Measurements from ENCODE around the gene KCNQ4. TPM values are rescaled to one million over a fixed set of nuclear protein-coding genes. Genes with fewer than 3 reads are reported as not detected.

KCNQ4 gene
- total RNA-seq, 1 donor from 2014 or later: 0.78 TPM

DNA sequence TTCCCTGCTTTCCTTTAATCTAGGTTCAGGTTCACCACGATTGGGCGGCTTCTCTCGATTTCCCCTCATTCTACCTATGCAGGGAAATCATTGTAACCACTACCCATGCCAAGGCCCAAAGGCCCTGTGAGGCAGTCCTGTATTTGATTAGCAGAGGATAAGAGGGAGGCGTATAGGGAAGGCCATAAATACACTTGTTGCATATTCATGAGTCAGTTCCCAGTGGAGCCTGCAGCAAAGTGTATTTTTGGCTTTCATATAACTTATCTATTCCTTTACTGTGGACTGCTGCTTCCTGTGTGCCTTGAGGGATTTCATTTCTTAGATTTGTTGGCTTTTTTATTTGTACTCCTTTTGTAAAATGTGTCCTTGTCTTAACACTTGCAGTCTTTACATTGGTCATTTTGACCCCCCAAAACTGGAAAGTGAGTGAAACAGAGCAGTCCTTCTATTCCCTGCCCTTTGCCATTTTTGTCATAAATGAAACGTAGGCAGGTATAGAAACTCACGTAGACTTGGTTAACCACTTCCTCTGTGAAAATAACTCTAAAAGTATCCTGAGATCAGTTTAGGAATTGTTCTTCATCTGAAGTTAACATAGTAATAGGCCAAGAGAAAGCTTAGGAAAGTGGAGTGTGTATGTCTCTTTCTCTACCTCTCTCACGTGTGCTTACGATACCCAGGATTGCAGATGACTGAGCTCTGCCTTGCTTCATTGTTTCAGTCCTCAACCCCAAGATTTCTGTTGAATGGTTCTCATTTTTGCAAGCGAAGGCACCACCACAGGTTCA lies 19.6 kb upstream of the KCNQ4 start:
- Mint-ChIP-seq H3K27me3 (ENCODE audit: low read depth) (no peaks in the 10 kb centered on the region), H3K4me3 (no peak overlapping the region), H3K4me1 (peaks cover 1% of the 10 kb centered on the region), H3K27ac (no peak overlapping the region), H3K9me3 (no peaks in the 10 kb centered on the region), H3K36me3 (peaks cover 55% of the 10 kb centered on the region)
- TF ChIP-seq, protein P1, sequence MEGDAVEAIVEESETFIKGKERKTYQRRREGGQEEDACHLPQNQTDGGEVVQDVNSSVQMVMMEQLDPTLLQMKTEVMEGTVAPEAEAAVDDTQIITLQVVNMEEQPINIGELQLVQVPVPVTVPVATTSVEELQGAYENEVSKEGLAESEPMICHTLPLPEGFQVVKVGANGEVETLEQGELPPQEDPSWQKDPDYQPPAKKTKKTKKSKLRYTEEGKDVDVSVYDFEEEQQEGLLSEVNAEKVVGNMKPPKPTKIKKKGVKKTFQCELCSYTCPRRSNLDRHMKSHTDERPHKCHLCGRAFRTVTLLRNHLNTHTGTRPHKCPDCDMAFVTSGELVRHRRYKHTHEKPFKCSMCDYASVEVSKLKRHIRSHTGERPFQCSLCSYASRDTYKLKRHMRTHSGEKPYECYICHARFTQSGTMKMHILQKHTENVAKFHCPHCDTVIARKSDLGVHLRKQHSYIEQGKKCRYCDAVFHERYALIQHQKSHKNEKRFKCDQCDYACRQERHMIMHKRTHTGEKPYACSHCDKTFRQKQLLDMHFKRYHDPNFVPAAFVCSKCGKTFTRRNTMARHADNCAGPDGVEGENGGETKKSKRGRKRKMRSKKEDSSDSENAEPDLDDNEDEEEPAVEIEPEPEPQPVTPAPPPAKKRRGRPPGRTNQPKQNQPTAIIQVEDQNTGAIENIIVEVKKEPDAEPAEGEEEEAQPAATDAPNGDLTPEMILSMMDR (IDR thresholded peaks at IDR 0.05; ENCODE audit: unreplicated experiment): no peak
- DNase-seq (ENCODE audit: low spot score in 2 of 2, unreplicated experiment in 2 of 2): no peak

DNA sequence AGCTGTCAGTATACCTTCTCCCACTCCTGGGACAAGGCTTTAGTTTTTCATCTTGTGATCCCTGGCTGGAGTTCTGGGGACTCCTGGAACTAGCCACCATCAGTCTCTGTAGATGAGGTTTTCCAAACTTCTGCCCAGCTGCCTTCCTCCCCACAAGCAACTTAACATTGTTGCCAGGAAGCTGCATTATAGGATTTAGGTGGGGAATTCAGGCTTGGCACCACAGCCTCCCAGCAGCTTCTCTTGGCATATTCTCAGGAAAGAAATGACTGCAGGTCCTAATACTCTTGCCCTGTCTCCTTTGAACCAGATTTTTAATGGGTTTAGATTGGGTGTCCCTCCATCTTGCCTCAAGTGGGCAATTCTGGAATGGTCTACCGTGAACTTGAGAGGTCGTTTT lies 18.6 kb upstream of the KCNQ4 start:
- no peaks in the 10 kb centered on the region for H3K9me3 Mint-ChIP-seq
- no peaks in the 10 kb centered on the region for H3K27me3 Mint-ChIP-seq (ENCODE audit: low read depth)
- H3K4me3 Mint-ChIP-seq: no peak overlapping the region
- TF ChIP-seq, protein P1 (IDR thresholded peaks at IDR 0.05; ENCODE audit: unreplicated experiment): no peak
- no peak for DNase-seq (ENCODE audit: low spot score in 2 of 2, unreplicated experiment in 2 of 2)
- peaks cover 54% of the 10 kb centered on the region for H3K36me3 Mint-ChIP-seq
- H3K4me1 Mint-ChIP-seq: peaks cover 1% of the 10 kb centered on the region
- peak overlapping the region; percentile 4 for H3K27ac Mint-ChIP-seq

DNA sequence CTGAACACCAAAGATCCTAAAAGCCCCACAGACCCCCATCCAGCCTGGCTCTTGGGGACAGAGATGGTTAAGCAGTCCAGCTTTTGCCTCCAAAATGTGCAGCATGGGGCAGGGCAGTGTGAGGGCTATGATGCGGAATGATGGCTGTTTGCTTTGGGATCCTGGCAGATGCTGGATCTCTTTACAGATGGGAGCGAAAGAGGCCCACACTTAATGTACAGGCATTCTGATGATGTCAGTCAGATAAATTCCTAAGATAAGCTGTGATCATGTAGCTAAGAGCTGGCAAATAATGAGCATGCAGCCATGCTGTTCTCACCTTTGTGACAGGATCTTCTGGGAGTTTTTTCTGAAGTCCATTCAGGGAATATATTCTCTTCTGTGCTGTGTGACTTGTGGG lies 17.6 kb upstream of the KCNQ4 start:
- peaks cover 60% of the 10 kb centered on the region for H3K36me3 Mint-ChIP-seq
- H3K9me3 Mint-ChIP-seq: no peaks in the 10 kb centered on the region
- DNase-seq (ENCODE audit: low spot score in 2 of 2, unreplicated experiment in 2 of 2): no peak
- TF ChIP-seq, protein P1 (IDR thresholded peaks at IDR 0.05; ENCODE audit: unreplicated experiment): no peak
- peaks cover 1% of the 10 kb centered on the region for H3K4me1 Mint-ChIP-seq
- no peak overlapping the region for H3K27ac Mint-ChIP-seq
- H3K4me3 Mint-ChIP-seq: no peak overlapping the region
- no peaks in the 10 kb centered on the region for H3K27me3 Mint-ChIP-seq (ENCODE audit: low read depth)

DNA sequence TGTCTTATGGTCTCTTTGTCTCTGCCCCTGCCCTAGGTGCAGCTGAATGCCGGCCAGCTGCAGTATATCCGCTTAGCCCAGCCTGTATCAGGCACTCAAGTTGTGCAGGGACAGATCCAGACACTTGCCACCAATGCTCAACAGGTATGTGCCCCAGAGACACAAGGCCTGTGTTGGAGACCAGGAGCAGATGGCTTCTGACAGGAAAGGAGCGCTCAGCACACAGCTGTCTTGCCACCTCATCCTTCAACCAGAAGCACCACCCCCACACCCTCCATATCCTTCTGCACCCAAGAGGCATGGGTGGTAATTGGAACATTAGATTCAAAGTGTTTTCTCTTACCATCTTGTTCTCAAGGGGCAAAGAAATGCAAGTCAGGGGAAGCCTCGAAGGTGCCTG lies 17.0 kb upstream of the KCNQ4 start:
- H3K9me3 Mint-ChIP-seq: no peaks in the 10 kb centered on the region
- H3K4me1 Mint-ChIP-seq: peaks cover 1% of the 10 kb centered on the region
- no peak overlapping the region for H3K4me3 Mint-ChIP-seq
- H3K36me3 Mint-ChIP-seq: peaks cover 63% of the 10 kb centered on the region
- TF ChIP-seq, protein P1 (IDR thresholded peaks at IDR 0.05; ENCODE audit: unreplicated experiment): no peak
- H3K27me3 Mint-ChIP-seq (ENCODE audit: low read depth): no peaks in the 10 kb centered on the region
- H3K27ac Mint-ChIP-seq: no peak overlapping the region
- no peak for DNase-seq (ENCODE audit: low spot score in 2 of 2, unreplicated experiment in 2 of 2)

DNA sequence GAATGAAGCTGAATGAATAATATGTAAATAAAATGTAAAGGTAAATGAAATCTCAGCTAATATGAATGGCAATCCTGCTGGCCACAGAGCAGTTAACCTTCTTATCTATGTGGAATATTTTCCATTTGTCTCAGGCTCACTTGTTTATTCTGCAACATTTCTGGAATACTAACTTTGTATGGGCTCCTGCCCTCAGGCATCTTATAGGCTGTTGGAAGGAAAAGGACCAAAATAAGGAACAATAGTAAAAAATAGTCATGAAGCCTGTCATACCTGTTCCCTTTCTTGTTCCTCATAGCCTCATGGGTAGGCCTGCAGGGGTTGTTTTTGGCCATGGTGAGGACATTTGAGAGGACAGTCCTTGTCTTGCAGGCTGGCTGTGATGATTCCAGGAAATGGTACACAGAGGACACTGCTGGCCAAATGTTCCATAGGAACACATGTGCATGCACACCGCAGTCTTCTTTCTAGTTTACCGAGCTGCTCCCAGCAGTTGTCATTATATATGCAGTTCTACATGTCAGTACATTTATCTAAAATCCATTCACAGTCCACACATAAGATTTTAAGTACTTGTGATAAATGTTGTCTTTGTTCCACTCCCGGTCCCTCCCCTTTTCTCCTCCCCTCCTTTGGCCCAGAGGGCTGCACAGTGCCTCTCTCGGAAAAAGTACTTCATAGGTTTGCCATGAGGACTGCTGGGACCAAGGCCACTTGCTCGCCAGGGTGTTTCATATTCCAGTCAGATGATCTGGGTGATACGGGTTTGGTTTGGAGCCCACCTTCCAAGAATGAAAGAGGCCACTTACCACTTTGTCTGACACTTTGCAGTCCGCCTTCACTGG lies 15.2 kb upstream of the KCNQ4 start:
- Mint-ChIP-seq H3K36me3 (peaks cover 58% of the 10 kb centered on the region), H3K4me3 (no peak overlapping the region), H3K9me3 (no peaks in the 10 kb centered on the region), H3K27ac (no peak overlapping the region), H3K27me3 (ENCODE audit: low read depth) (no peaks in the 10 kb centered on the region), H3K4me1 (peaks cover 1% of the 10 kb centered on the region)
- no peak for DNase-seq (ENCODE audit: low spot score in 2 of 2, unreplicated experiment in 2 of 2)
- TF ChIP-seq, protein P1 (IDR thresholded peaks at IDR 0.05; ENCODE audit: unreplicated experiment): no peak

Data from mesothelial cell of epicardium (in vitro differentiated cells).